Breast epithelium (tissue), 4 donors: Measurements from ENCODE around the gene ZNF862. TPM values are rescaled to one million over a fixed set of nuclear protein-coding genes. Genes with fewer than 3 reads are reported as not detected.

Source experiments
- DNase-seq, 2 donors: peaks; one replicate each; pipeline ENCODE4 v3.0.0-alpha.2; 2019; ENCODE audit warnings: low spot score in 2 of 2
- H3K27ac ChIP-seq, 2 donors: fragments of 200-600 bp; sonication (generic) in 1 of 2; one replicate each; pipeline ENCODE4 v1.5.1; 2016 to 2019; ENCODE audit warnings: mild to moderate bottlenecking in 1 of 2
- H3K27me3 ChIP-seq, 2 donors: fragments of 200-600 bp; sonication (generic) in 1 of 2; one replicate each; pipeline versions ENCODE4 v1.5.1 to v1.6.0; 2017 to 2019; ENCODE audit warnings: control low read depth in 1 of 2, mild to moderate bottlenecking in 1 of 2
- H3K36me3 ChIP-seq: fragments of 200-600 bp; one replicate; pipeline ENCODE4 v1.5.1; 2019
- H3K4me1 ChIP-seq, 2 donors: fragments of 200-600 bp; sonication (generic); one replicate each; pipeline ENCODE4 v1.5.1; 2016 to 2019; ENCODE audit warnings: control low read depth in 1 of 2
- H3K4me3 ChIP-seq, 3 donors: fragments of 200-600 bp; sonication (generic); 1 replicate in 2 of 3; 2 replicates in 1 of 3; pipeline ENCODE4 v1.5.1; 2016 to 2019; ENCODE audit warnings: mild to moderate bottlenecking in 3 of 3, moderate library complexity in 2 of 3
- H3K9me3 ChIP-seq, 2 donors: fragments of 200-600 bp; sonication (generic) in 1 of 2; one replicate each; pipeline ENCODE4 v1.5.1; 2016 to 2019; ENCODE audit warnings: control low read depth in 1 of 2
- CTCF ChIP-seq, 3 donors: fragments of 450-650 bp; IDR thresholded peaks; one replicate each; pipeline ENCODE4 v1.5.1; 2016 to 2017; ENCODE audit warnings: antibody characterized with exemption in 3 of 3, mild to moderate bottlenecking in 3 of 3, moderate library complexity in 3 of 3
- POLR2A ChIP-seq: fragments of 450-650 bp; IDR thresholded peaks from one replicate; pipeline ENCODE4 v1.6.1; 2016; ENCODE audit warnings: antibody characterized with exemption, mild to moderate bottlenecking, moderate library complexity
- POLR2AphosphoS5 ChIP-seq, 3 donors: sonication (generic); formaldehyde crosslinking; IDR thresholded peaks; one replicate each; pipeline ENCODE4 v1.6.1; 2017; ENCODE audit warnings: antibody characterized with exemption in 3 of 3
- intact Hi-C: fragments of 100-400 bp; cut with DNase I; formaldehyde crosslinking; loops from one replicate; pipeline ENCODE4 v1.15.1; 2023; ENCODE audit warnings: low total_unique reads
- total RNA-seq, 3 donors: library from RNA; depleted of rRNA; stranded (reverse); fragments of >200 nt; gene quantifications; one replicate each; pipeline ENCODE4 v1.1.0, GENCODE V29; 2016

The ZNF862 gene
- total RNA-seq, 3 donors from 2014 or later, result 21.4 to 27.8 (median 27.2) TPM

GRCh38 chr7:149817301-149817771 is 20.8 kb upstream of the ZNF862 start:
- TF ChIP-seq CTCF (IDR thresholded peaks at IDR 0.05) (no peak), POLR2A (no peak), POLR2AphosphoS5 (IDR thresholded peaks at IDR 0.05) (no peak)
- DNase-seq, result no peak
- no peak overlapping the region for H3K27ac ChIP-seq
- no peaks in the 10 kb centered on the region for H3K4me1 ChIP-seq
- no peaks in the 10 kb centered on the region for H3K9me3 ChIP-seq
- no peaks in the 10 kb centered on the region for H3K36me3 ChIP-seq
- no peaks in the 10 kb centered on the region for H3K27me3 ChIP-seq
- H3K4me3 ChIP-seq, result no peak overlapping the region
- intact Hi-C loops, result no loop called here

GRCh38 chr7:149817836-149818535 is 20.2 kb upstream of the ZNF862 start:
- TF ChIP-seq POLR2A (no peak), CTCF (IDR thresholded peaks at IDR 0.05) (no peak), POLR2AphosphoS5 (IDR thresholded peaks at IDR 0.05) (no peak)
- Histone ChIP-seq H3K4me1 (no peaks in the 10 kb centered on the region), H3K27me3 (no peaks in the 10 kb centered on the region), H3K27ac (no peak overlapping the region), H3K4me3 (no peak overlapping the region), H3K36me3 (no peaks in the 10 kb centered on the region), H3K9me3 (no peaks in the 10 kb centered on the region)
- DNase-seq, result no peak
- intact Hi-C loops, result no loop called here

- intact Hi-C loops, result no loop called here
- H3K27me3 ChIP-seq, result no peaks in the 10 kb centered on the region
- TF ChIP-seq POLR2AphosphoS5 (IDR thresholded peaks at IDR 0.05), result no peak
- no peaks in the 10 kb centered on the region for H3K4me1 ChIP-seq
- no peak overlapping the region for H3K4me3 ChIP-seq
- no peaks in the 10 kb centered on the region for H3K36me3 ChIP-seq
- DNase-seq, result no peak
- H3K9me3 ChIP-seq, result no peaks in the 10 kb centered on the region
- no peak overlapping the region for H3K27ac ChIP-seq
Measured at GRCh38 chr7:149818536-149818840, 19.7 kb upstream of the ZNF862 start.

GRCh38 chr7:149819141-149819960 is 18.8 kb upstream of the ZNF862 start:
- H3K4me1 ChIP-seq, result no peaks in the 10 kb centered on the region
- no peak for TF ChIP-seq CTCF (IDR thresholded peaks at IDR 0.05)
- TF ChIP-seq POLR2AphosphoS5 (IDR thresholded peaks at IDR 0.05), result no peak
- no peak for TF ChIP-seq POLR2A
- H3K27ac ChIP-seq, result no peak overlapping the region
- no peaks in the 10 kb centered on the region for H3K36me3 ChIP-seq
- H3K27me3 ChIP-seq, result no peaks in the 10 kb centered on the region
- H3K4me3 ChIP-seq, result no peak overlapping the region
- DNase-seq, result no peak
- H3K9me3 ChIP-seq, result no peaks in the 10 kb centered on the region
- intact Hi-C loops, result no loop called here

GRCh38 chr7:149819961-149820340 is 18.2 kb upstream of the ZNF862 start:
- Histone ChIP-seq H3K9me3 (no peaks in the 10 kb centered on the region), H3K4me3 (no peak overlapping the region), H3K36me3 (no peaks in the 10 kb centered on the region), H3K4me1 (no peaks in the 10 kb centered on the region), H3K27ac (no peak overlapping the region), H3K27me3 (no peaks in the 10 kb centered on the region)
- intact Hi-C loops, result no loop called here
- DNase-seq, result no peak
- TF ChIP-seq CTCF (IDR thresholded peaks at IDR 0.05), result no peak
- no peak for TF ChIP-seq POLR2AphosphoS5 (IDR thresholded peaks at IDR 0.05)
- no peak for TF ChIP-seq POLR2A
